K562 (cell line): ENCODE measurements around the gene IP6K2. TPM values are rescaled to one million over a fixed set of nuclear protein-coding genes. Genes with fewer than 3 reads are reported as not detected.

Source experiments
- ATAC-seq: fragments of 200-7000 bp; cut with Tn5 transposase; 3 replicates; pipeline ENCODE4 v1.9.1; 2020; ENCODE audit warnings: moderate library complexity
- BruUV-seq: library from RNA; stranded (reverse); fragments of 400-500 nt; replicated peaks from 2 replicates; lab custom pipeline; 2021; lab: Mats Ljungman, UMichigan
- CTCF ChIA-PET: fragments of 300-600 bp; formaldehyde crosslinking; extraction: SDS; loops from one replicate; lab custom pipeline; 2021; ENCODE audit warnings: low intra/inter-chr PET ratio; lab: Yijun Ruan, JAX
- POLR2A ChIA-PET: fragments of 300-600, 350-650 bp; sonication (Branson Sonifier 250); formaldehyde crosslinking; extraction: SDS; loops from one replicate; lab custom pipeline; 2021; ENCODE audit warnings: antibody characterized with exemption, inconsistent platforms; lab: Yijun Ruan, JAX
- DNase-seq, 4 experiments: peaks; one replicate each; pipeline versions ENCODE4 v3.0.0 to v3.0.0-alpha.2; 2011 to 2018; ENCODE audit warnings: low spot score in 3 of 4, mixed read lengths in 3 of 4; ENCODE audit errors: extremely low read depth in 1 of 4
- FAIRE-seq: peaks from 2 replicates; lab custom pipeline; 2011; peaks lifted over from hg19 to GRCh38; lab: Jason Lieb, UNC
- H2AFZ ChIP-seq: 2 replicates; pipeline ENCODE4 v1.6.0; 2011; ENCODE audit warnings: low read depth, low read length, control low read depth, inconsistent platforms
- H3K27ac ChIP-seq: fragments of 200-600 bp; 3 replicates; pipeline ENCODE4 v1.8.0; 2011; ENCODE audit warnings: low read depth, mild to moderate bottlenecking, control low read depth, inconsistent platforms, low read length, moderate library complexity, mixed read lengths; ENCODE audit errors: extremely low read depth
- H3K27me3 ChIP-seq, 2 experiments: fragments of 300-600 bp in 1 of 2; 2 replicates in 1 of 2; 3 replicates in 1 of 2; pipeline versions ENCODE4 v1.6.0 to v1.8.0; 2011; ENCODE audit warnings: inconsistent platforms in 2 of 2, low read length in 2 of 2, mild to moderate bottlenecking in 1 of 2, mixed read lengths in 1 of 2, moderate library complexity in 1 of 2; ENCODE audit not compliant: control insufficient read depth in 2 of 2, insufficient read depth in 2 of 2
- H3K36me3 ChIP-seq: fragments of 300-600 bp; 3 replicates; pipeline ENCODE4 v1.8.0; 2011; ENCODE audit warnings: mild to moderate bottlenecking, low read length, inconsistent platforms; ENCODE audit not compliant: control insufficient read depth, insufficient read depth
- H3K4me1 ChIP-seq, 2 experiments: fragments of 200-600 bp in 1 of 2; replicated peaks in 1 of 2; 2 replicates in 1 of 2; 3 replicates in 1 of 2; pipeline versions ENCODE4 v1.5.1 to v1.8.0; 2011; ENCODE audit warnings: inconsistent platforms in 2 of 2, low read length in 2 of 2, mild to moderate bottlenecking in 1 of 2, mixed read lengths in 1 of 2, moderate library complexity in 1 of 2; ENCODE audit not compliant: control insufficient read depth in 2 of 2, insufficient read depth in 2 of 2
- H3K4me2 ChIP-seq: 2 replicates; pipeline ENCODE4 v1.6.1; 2011; ENCODE audit warnings: low read length, control low read depth, inconsistent platforms, mixed read lengths; ENCODE audit not compliant: insufficient read depth
- H3K4me3 ChIP-seq: fragments of 200-600 bp; sonication (generic), shearing (Covaris generic); 2 replicates; pipeline ENCODE4 v1.5.1; 2016; ENCODE audit warnings: control low read depth, inconsistent platforms
- H3K79me2 ChIP-seq: fragments of 200-600 bp; 3 replicates; pipeline ENCODE4 v1.8.0; 2011; ENCODE audit warnings: low read length, inconsistent platforms; ENCODE audit not compliant: control insufficient read depth, insufficient read depth
- H3K9ac ChIP-seq, 2 experiments: 2 replicates each; pipeline versions ENCODE4 v1.6.0 to v1.6.1; 2011; ENCODE audit warnings: low read depth in 2 of 2, low read length in 2 of 2, control low read depth in 1 of 2, inconsistent platforms in 1 of 2, mild to moderate bottlenecking in 1 of 2, mixed read lengths in 1 of 2; ENCODE audit not compliant: insufficient read depth in 1 of 2
- H3K9me1 ChIP-seq: one replicate; pipeline ENCODE4 v1.6.0; 2011; ENCODE audit warnings: inconsistent platforms, mild to moderate bottlenecking, low read length, moderate library complexity; ENCODE audit not compliant: control insufficient read depth, insufficient read depth
- H3K9me3 ChIP-seq: replicated peaks from 2 replicates; pipeline ENCODE4 v1.5.1; 2011; ENCODE audit warnings: low read depth, low read length, inconsistent platforms; ENCODE audit not compliant: control insufficient read depth, insufficient read depth
- H4K20me1 ChIP-seq: replicated peaks from 2 replicates; pipeline ENCODE4 v1.6.1; 2011; ENCODE audit warnings: low read length, inconsistent platforms, mixed read lengths; ENCODE audit not compliant: control insufficient read depth, insufficient read depth
- ATF4 ChIP-seq: fragments of 450-650 bp; formaldehyde crosslinking; IDR thresholded peaks from 2 replicates; pipeline ENCODE4 v1.4.0; 2022; ENCODE audit warnings: mild to moderate bottlenecking, moderate library complexity
- CUX1 ChIP-seq: fragments of 200-800 bp; sonication (Bioruptor generic); IDR thresholded peaks from 2 replicates; pipeline ENCODE4 v1.6.1; 2016; ENCODE audit warnings: missing genetic modification characterization, missing compliant biosample characterization
- HDAC2 ChIP-seq: fragments of 450-650 bp; IDR thresholded peaks from 2 replicates; pipeline ENCODE4 v1.6.1; 2016; ENCODE audit warnings: mild to moderate bottlenecking
- NFRKB ChIP-seq: fragments of 450-650 bp; IDR thresholded peaks from 2 replicates; pipeline ENCODE4 v1.6.1; 2016; ENCODE audit warnings: low read depth
- POLR2H ChIP-seq: IDR thresholded peaks from 2 replicates; pipeline ENCODE4 v1.6.1; 2016; ENCODE audit warnings: missing genetic modification characterization, low read depth, mild to moderate bottlenecking, control low read depth, missing compliant biosample characterization, moderate library complexity
- ZNF408 ChIP-seq: fragments of 250-450 bp; sonication (Bioruptor Pico); IDR thresholded peaks from 2 replicates; pipeline ENCODE4 v1.4.0; 2020; ENCODE audit warnings: low read depth, mild to moderate bottlenecking, moderate library complexity
- ZNF695 ChIP-seq: fragments of 450-650 bp; formaldehyde crosslinking; IDR thresholded peaks from 2 replicates; pipeline ENCODE4 v1.4.0; 2020; ENCODE audit warnings: mild to moderate bottlenecking, moderate library complexity
- WGBS: fragments of 100-300 bp; shearing (Covaris generic); methylation state at CpG from one replicate; pipeline ENCODE4 v1.1.6; 2016; ENCODE audit warnings: low coverage, mixed read lengths; ENCODE audit not compliant: insufficient coverage; ENCODE audit errors: missing lambda C conversion rate; 5-methylcytosine and 5-hydroxymethylcytosine counted together
- in situ Hi-C: fragments of 300-500 bp; cut with MboI; formaldehyde crosslinking; loops from 4 replicates; pipeline ENCODE4 v1.15.0; 2018; ENCODE audit warnings: inconsistent platforms, mixed read lengths
- intact Hi-C: fragments of 100-400 bp; cut with micrococcal nuclease; formaldehyde crosslinking; loops from 2 replicates; pipeline ENCODE4 v1.14.2; 2022
- polyA plus RNA-seq, 8 experiments: library from polyadenylated mRNA; depleted of rRNA in 4 of 8; stranded (reverse) in 5 of 8; unstranded in 3 of 8; fragments of >200 nt; fragmentation: Nextera tagmentation in 2 of 8; fragmentation: Illumina TruSeq in 1 of 8; extraction: Ambion mirVana in 2 of 8; extraction: Trizol in 1 of 8; gene quantifications; 2 replicates each; pipeline versions ENCODE4 v1.2.1 to v1.2.3, GENCODE V29; 2011 to 2014; ENCODE audit warnings: inconsistent platforms in 1 of 8, missing spikeins in 1 of 8
- total RNA-seq, 7 experiments: library from RNA; depleted of rRNA in 6 of 7; stranded (reverse); fragments of >200 nt in 6 of 7; fragmentation: Illumina TruSeq in 2 of 7; extraction: Trizol in 2 of 7; gene quantifications; 2 replicates each; pipeline versions ENCODE4 v1.2.1 to v1.2.3, GENCODE V29; 2011 to 2021; ENCODE audit warnings: low replicate concordance in 1 of 7

The IP6K2 gene
- total and polyA plus RNA-seq, 9 of the 15 experiments (the other 6 are each of a cell fraction or from before 2014, with no cell fraction given), result 19.6 to 78.1 (median 48.0) TPM

- TF ChIP-seq POLR2H (tag) (no peak), CUX1 (CRISPR knock-in tag) (no peak), ZNF695 (CRISPR knock-in tag) (no peak)
- TF ChIP-seq, all 486 proteins: peak for 0
These were observed 39.0 kb downstream of the IP6K2 start (continued) for GRCh38 chr3:48678056-48678455.

GRCh38 chr3:48674505-48674904 lies 42.5 kb downstream of the IP6K2 start:
- H3K27ac ChIP-seq, result no peak overlapping the region
- ChIA-PET CTCF (no interaction called here), POLR2A (interaction anchor here (1.3 kb wide), 1 partner anchor 12 kb away, joined by 5 read pairs; the partner anchor contains the start of gene CELSR3)
- no peak overlapping the region for H3K9ac ChIP-seq
- BruUV-seq, result no TSS peak
- H3K9me1 ChIP-seq, result no peaks in the 10 kb centered on the region
- H3K4me1 ChIP-seq, result no peaks in the 10 kb centered on the region; a peak in 1 of 5 replicates
- in situ Hi-C loops (no loop called here), intact Hi-C loops (no loop called here)
- H3K79me2 ChIP-seq, result no peaks in the 10 kb centered on the region
- no peak for DNase-seq
- no peaks in the 10 kb centered on the region for H3K27me3 ChIP-seq
- no peaks in the 10 kb centered on the region for H3K9me3 ChIP-seq
- H3K4me3 ChIP-seq, result no peak overlapping the region
- 92% methylated on average over 8 of the region's 9 CpGs for WGBS
- H3K36me3 ChIP-seq, result peaks cover 29% of the 10 kb centered on the region; the same call in 2 of the 3 replicates
- H4K20me1 ChIP-seq, result no peaks in the 10 kb centered on the region
- FAIRE-seq, result no peak
- H3K4me2 ChIP-seq, result no peak overlapping the region
- no peak for ATAC-seq
- H2AFZ ChIP-seq, result no peak overlapping the region
- TF ChIP-seq ATF4 (CRISPR knock-in tag) (no peak), HDAC2 (no peak), ZNF408 (CRISPR knock-in tag) (no peak), CUX1 (CRISPR knock-in tag) (no peak), NFRKB (no peak)
